A549 (cell line): ENCODE results near the gene TXNL1. TPM values are rescaled to one million over a fixed set of nuclear protein-coding genes. Genes with fewer than 3 reads are reported as not detected.

Source experiments
- ATAC-seq, 2 experiments: fragments of 200-7000 bp in 1 of 2; fragments of >200 bp in 1 of 2; cut with Nextera tagmentation in 1 of 2; cut with Tn5 transposase in 1 of 2; 3 replicates each; pipeline versions ENCODE4 v1.8.0 to v1.9.1; 2018 to 2020; ENCODE audit warnings: mild to moderate bottlenecking in 1 of 2, moderate library complexity in 1 of 2
- CTCF ChIA-PET: fragments of 300-600 bp; sonication (Branson Sonifier 250); formaldehyde crosslinking; extraction: SDS; loops from one replicate; lab custom pipeline; 2021; ENCODE audit warnings: antibody characterized with exemption, inconsistent platforms; lab: Yijun Ruan, JAX
- POLR2A ChIA-PET: fragments of 350-600 bp; formaldehyde crosslinking; extraction: SDS; loops from one replicate; lab custom pipeline; 2021; ENCODE audit warnings: antibody characterized with exemption, inconsistent platforms; lab: Yijun Ruan, JAX
- DNase-seq, 2 experiments: peaks; one replicate each; pipeline versions ENCODE4 v3.0.0 to v3.0.0-alpha.2; 2011 to 2016; ENCODE audit warnings: low read depth in 1 of 2, low spot score in 1 of 2
- FAIRE-seq: peaks from 2 replicates; lab custom pipeline; 2011; peaks lifted over from hg19 to GRCh38; lab: Jason Lieb, UNC
- H3K27ac ChIP-seq, 2 experiments: fragments of >200 bp; sonication (Bioruptor Twin); formaldehyde crosslinking; 3 replicates each; pipeline ENCODE4 v1.5.1; 2016 to 2017
- H3K4me1 ChIP-seq: fragments of >200 bp; sonication (Bioruptor Twin); formaldehyde crosslinking; 3 replicates; pipeline ENCODE4 v1.6.1; 2016
- H3K4me2 ChIP-seq: fragments of >200 bp; sonication (Bioruptor Twin); formaldehyde crosslinking; 3 replicates; pipeline ENCODE4 v1.6.1; 2016
- H3K4me3 ChIP-seq: fragments of >200 bp; sonication (Bioruptor Twin); formaldehyde crosslinking; 3 replicates; pipeline ENCODE4 v1.5.1; 2016
- H3K9me3 ChIP-seq: fragments of >200 bp; sonication (Bioruptor Twin); formaldehyde crosslinking; 3 replicates; pipeline ENCODE4 v1.6.1; 2016
- CBX8 ChIP-seq: fragments of 200-600 bp; sonication (generic); IDR thresholded peaks from 2 replicates; pipeline ENCODE4 v1.6.1; 2016
- CEBPB ChIP-seq, 2 experiments: fragments of >200 bp in 1 of 2; sonication (Bioruptor Twin) in 1 of 2; formaldehyde crosslinking in 1 of 2; IDR thresholded peaks; 2 replicates each; pipeline ENCODE4 v1.6.1; 2012 to 2016
- CHD4 ChIP-seq: fragments of 200-600 bp; sonication (generic); IDR thresholded peaks from 2 replicates; pipeline ENCODE4 v1.6.1; 2016; ENCODE audit warnings: antibody characterized with exemption, mild to moderate bottlenecking, borderline replicate concordance
- EP300 ChIP-seq, 2 experiments: fragments of >200 bp; sonication (Bioruptor Twin); formaldehyde crosslinking; IDR thresholded peaks; 2 replicates in 1 of 2; 3 replicates in 1 of 2; pipeline ENCODE4 v1.6.1; 2016 to 2017
- ESRRA ChIP-seq: fragments of 150-350 bp; IDR thresholded peaks from 2 replicates; pipeline ENCODE4 v1.6.1; 2014; ENCODE audit warnings: mild to moderate bottlenecking, low read length, borderline replicate concordance
- GATA3 ChIP-seq: IDR thresholded peaks from 2 replicates; pipeline ENCODE4 v1.6.1; 2012; ENCODE audit warnings: borderline replicate concordance
- HDAC2 ChIP-seq: fragments of 200-600 bp; sonication (generic); IDR thresholded peaks from 2 replicates; pipeline ENCODE4 v1.6.1; 2016
- HEYL ChIP-seq: fragments of 250-450 bp; sonication (Bioruptor Pico); IDR thresholded peaks from 2 replicates; pipeline ENCODE4 v1.8.0; 2021; ENCODE audit warnings: mild to moderate bottlenecking, moderate library complexity
- HOXB13 ChIP-seq: fragments of 250-450 bp; sonication (Bioruptor Pico); IDR thresholded peaks from 2 replicates; pipeline ENCODE4 v1.5.0; 2020; ENCODE audit warnings: low read depth, mild to moderate bottlenecking, moderate library complexity
- JUNB ChIP-seq: fragments of >200 bp; sonication (Bioruptor Twin); formaldehyde crosslinking; IDR thresholded peaks from 2 replicates; pipeline ENCODE4 v1.6.1; 2016
- NFE2L2 ChIP-seq: fragments of 150-350 bp; conservative IDR thresholded peaks from 2 replicates; pipeline ENCODE4 v1.6.1; 2014; ENCODE audit warnings: low read length
- NPAS2 ChIP-seq: fragments of 250-450 bp; sonication (Bioruptor Pico); IDR thresholded peaks from 2 replicates; pipeline ENCODE4 v1.8.0; 2022; ENCODE audit warnings: mild to moderate bottlenecking, moderate library complexity, borderline replicate concordance
- NR3C1 ChIP-seq: fragments of >200 bp; sonication (Bioruptor Twin); formaldehyde crosslinking; IDR thresholded peaks from 3 replicates; pipeline ENCODE4 v1.6.1; 2017
- PHF8 ChIP-seq: fragments of 200-600 bp; sonication (generic); IDR thresholded peaks from 2 replicates; pipeline ENCODE4 v1.6.1; 2016; ENCODE audit warnings: low read depth, mild to moderate bottlenecking, antibody characterized with exemption, moderate library complexity, borderline replicate concordance
- POLR2A ChIP-seq: IDR thresholded peaks from 2 replicates; pipeline ENCODE4 v1.6.1; 2012; ENCODE audit warnings: mild to moderate bottlenecking, low read length
- RAD21 ChIP-seq, 2 experiments: fragments of >200 bp in 1 of 2; sonication (Bioruptor Twin) in 1 of 2; formaldehyde crosslinking in 1 of 2; IDR thresholded peaks in 1 of 2; conservative IDR thresholded peaks in 1 of 2; 2 replicates in 1 of 2; 3 replicates in 1 of 2; pipeline ENCODE4 v1.6.1; 2012 to 2018; ENCODE audit warnings: inconsistent platforms in 1 of 2
- REST ChIP-seq: fragments of 200-600 bp; sonication (generic); IDR thresholded peaks from 2 replicates; pipeline ENCODE4 v1.6.1; 2016; ENCODE audit warnings: antibody characterized with exemption, mild to moderate bottlenecking, moderate library complexity
- RFX5 ChIP-seq: fragments of 450-650 bp; IDR thresholded peaks from 2 replicates; pipeline ENCODE4 v1.7.1; 2014; ENCODE audit warnings: antibody characterized with exemption, mild to moderate bottlenecking, moderate library complexity
- SREBF2 ChIP-seq: fragments of 450-650 bp; IDR thresholded peaks from 2 replicates; pipeline ENCODE4 v1.6.1; 2014; ENCODE audit warnings: mild to moderate bottlenecking, moderate library complexity
- TFCP2L1 ChIP-seq: fragments of 250-450 bp; sonication (Bioruptor Pico); IDR thresholded peaks from 2 replicates; pipeline ENCODE4 v1.5.0; 2021; ENCODE audit warnings: mild to moderate bottlenecking
- TP53 ChIP-seq: fragments of 250-450 bp; sonication (Bioruptor Pico); IDR thresholded peaks from 2 replicates; pipeline ENCODE4 v1.5.0; 2021; ENCODE audit warnings: mild to moderate bottlenecking, moderate library complexity
- ZFP36 ChIP-seq: fragments of 450-650 bp; IDR thresholded peaks from 2 replicates; pipeline ENCODE4 v1.6.1; 2014; ENCODE audit warnings: borderline replicate concordance; ENCODE audit not compliant: partially characterized antibody
- ZSCAN20 ChIP-seq: fragments of 250-450 bp; sonication (Bioruptor Pico); IDR thresholded peaks from 2 replicates; pipeline ENCODE4 v1.8.0; 2022; ENCODE audit warnings: mild to moderate bottlenecking, moderate library complexity
- WGBS: methylation state at CpG from one replicate; pipeline ENCODE4 v1.1.6; 2017; ENCODE audit errors: missing lambda C conversion rate; 5-methylcytosine and 5-hydroxymethylcytosine counted together
- polyA plus RNA-seq, 4 experiments: library from polyadenylated mRNA; depleted of rRNA in 3 of 4; stranded (reverse); fragments of >200 nt; fragmentation: RNase III in 1 of 4; extraction: RNeasy Plus Mini Kit Qiagen cat#74134 plus additional on column Dnase treatment in 1 of 4; gene quantifications; 2 replicates in 3 of 4; 3 replicates in 1 of 4; pipeline ENCODE4 v1.2.3, GENCODE V29; 2011 to 2017

TXNL1 gene
- polyA plus RNA-seq, 2 of the 4 experiments (the other 2 are of a cell fraction), result 59.5 to 104 TPM

DNA sequence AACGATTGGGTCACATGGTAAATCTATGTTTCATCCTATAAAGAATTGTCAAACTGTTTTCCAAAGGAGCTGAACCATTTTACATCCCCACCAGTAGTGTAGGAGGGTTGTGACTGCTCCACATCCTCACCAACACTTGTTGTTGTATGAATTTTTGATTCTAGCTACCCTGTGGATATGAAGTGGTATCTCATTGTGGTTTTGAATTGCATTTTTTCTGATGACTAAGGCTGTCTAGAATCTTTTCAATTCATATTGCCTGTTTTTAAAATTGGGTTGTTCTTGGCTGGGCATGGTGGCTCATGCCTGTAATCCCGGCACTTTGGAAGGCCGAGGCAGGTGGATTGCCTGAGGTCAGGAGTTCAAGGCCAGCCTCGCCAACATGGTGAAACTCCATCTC is 44.5 kb downstream of the TXNL1 start:
- POLR2A ChIA-PET, result no interaction called here
- Histone ChIP-seq H3K4me2 (no peak overlapping the region), H3K4me3 (no peak overlapping the region), H3K27ac (no peak overlapping the region), H3K9me3 (no peaks in the 10 kb centered on the region)
- WGBS, result 55% methylated on average over 4 of the region's 4 CpGs
- no peak for ATAC-seq
- DNase-seq, result no peak
- TF ChIP-seq ZSCAN20 (no peak), RFX5 (no peak), ZFP36 (no peak), GATA3 (no peak)
- TF ChIP-seq, all 56 proteins: peak for 0
- FAIRE-seq, result no peak
- CTCF ChIA-PET, result no interaction called here
- H3K4me1 ChIP-seq, result no peaks in the 10 kb centered on the region

DNA sequence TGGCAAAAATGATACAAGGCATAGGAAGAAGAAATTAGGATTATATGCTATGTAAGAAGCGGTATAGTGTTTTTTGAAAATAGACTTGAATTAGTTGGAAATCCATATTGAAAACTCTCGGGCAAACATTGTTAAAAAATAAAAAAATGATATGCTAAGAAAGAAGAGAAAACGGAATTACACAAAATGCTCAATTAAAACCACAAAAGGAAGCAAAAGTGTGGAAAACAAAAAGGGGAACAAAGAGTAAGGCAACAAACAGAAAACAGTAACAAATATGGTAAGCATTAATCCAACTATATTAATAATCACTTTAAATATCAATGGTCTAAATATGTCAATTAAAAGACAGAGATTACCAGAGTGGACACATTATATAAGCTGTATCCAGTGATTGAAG is 58.4 kb downstream of the TXNL1 start:
- no peaks in the 10 kb centered on the region for H3K9me3 ChIP-seq
- CTCF ChIA-PET, result interaction anchor here (1.3 kb wide), 1 partner anchor 1345 kb away, joined by 6 read pairs; no protein-coding TSS in a partner anchor
- POLR2A ChIA-PET, result no interaction called here
- H3K27ac ChIP-seq, result no peak overlapping the region
- no peak overlapping the region for H3K4me3 ChIP-seq
- no peak for FAIRE-seq
- TF ChIP-seq CEBPB (IDR thresholded peaks at IDR 0.05) (no peak), CHD4 (no peak), HEYL (no peak), ESRRA (no peak), TP53 (no peak), PHF8 (no peak), REST (no peak), TFCP2L1 (CRISPR knock-in tag) (no peak), NFE2L2 (no peak), POLR2A (no peak), HOXB13 (CRISPR knock-in tag) (no peak)
- no peak for ATAC-seq
- DNase-seq, result no peak
- H3K4me2 ChIP-seq, result no peak overlapping the region
- H3K4me1 ChIP-seq, result no peaks in the 10 kb centered on the region
- 23% methylated on average over 3 of the region's 3 CpGs for WGBS

- DNase-seq (no peak), ATAC-seq (no peak), FAIRE-seq (no peak)
- ChIA-PET POLR2A (no interaction called here), CTCF (no interaction called here)
- H3K9me3 ChIP-seq, result no peaks in the 10 kb centered on the region
- TF ChIP-seq JUNB, result no peak
- no peak for TF ChIP-seq NPAS2 (CRISPR knock-in tag)
- no peak for TF ChIP-seq HDAC2
- TF ChIP-seq CBX8, result no peak
- no peak for TF ChIP-seq RAD21 (conservative IDR thresholded peaks at IDR 0.05 in 1 of 2, IDR thresholded peaks at IDR 0.05 in 1 of 2)
- TF ChIP-seq SREBF2, result no peak
- no peak for TF ChIP-seq NR3C1
- no peak for TF ChIP-seq EP300 (IDR thresholded peaks at IDR 0.05)
- TF ChIP-seq TFCP2L1 (CRISPR knock-in tag), result no peak
- TF ChIP-seq RFX5, result no peak
- no peak overlapping the region for H3K4me2 ChIP-seq
- H3K4me3 ChIP-seq, result no peak overlapping the region
- H3K27ac ChIP-seq, result no peak overlapping the region
- H3K4me1 ChIP-seq, result no peaks in the 10 kb centered on the region
Measured at GRCh38 chr18:56579451-56579850, 58.9 kb downstream of the TXNL1 start.
